PFSK-1 (cell line): Measurements from ENCODE around the gene ASF1A.

Source experiments
- FOXP2 ChIP-seq: optimal IDR thresholded peaks from 2 replicates; pipeline ENCODE3; 2011; ENCODE audit warnings: borderline replicate concordance, control low read depth, inconsistent platforms; ENCODE audit not compliant: insufficient read depth; ENCODE audit errors: extremely low read length, extremely low read depth
- POLR2AphosphoS5 ChIP-seq: IDR thresholded peaks from 2 replicates; pipeline ENCODE4 v1.6.1; 2012; ENCODE audit warnings: low read depth, mild to moderate bottlenecking, control low read depth, low read length, moderate library complexity
- REST ChIP-seq, 2 experiments: IDR thresholded peaks; 2 replicates each; pipeline versions ENCODE4 v1.6.1 to v1.8.0; 2011 to 2012; ENCODE audit warnings: low read depth in 2 of 2, low read length in 2 of 2, control low read depth in 1 of 2, inconsistent platforms in 1 of 2, mild to moderate bottlenecking in 1 of 2, moderate library complexity in 1 of 2; ENCODE audit not compliant: insufficient read depth in 1 of 2
- SIN3A ChIP-seq: IDR thresholded peaks from 2 replicates; pipeline ENCODE4 v1.6.1; 2012; ENCODE audit warnings: mild to moderate bottlenecking, low read length, moderate library complexity, borderline replicate concordance; ENCODE audit not compliant: insufficient read depth
- TAF1 ChIP-seq: IDR thresholded peaks from 2 replicates; pipeline ENCODE4 v1.6.1; 2012; ENCODE audit warnings: low read length, control low read depth, borderline replicate concordance; ENCODE audit not compliant: insufficient read depth

DNA sequence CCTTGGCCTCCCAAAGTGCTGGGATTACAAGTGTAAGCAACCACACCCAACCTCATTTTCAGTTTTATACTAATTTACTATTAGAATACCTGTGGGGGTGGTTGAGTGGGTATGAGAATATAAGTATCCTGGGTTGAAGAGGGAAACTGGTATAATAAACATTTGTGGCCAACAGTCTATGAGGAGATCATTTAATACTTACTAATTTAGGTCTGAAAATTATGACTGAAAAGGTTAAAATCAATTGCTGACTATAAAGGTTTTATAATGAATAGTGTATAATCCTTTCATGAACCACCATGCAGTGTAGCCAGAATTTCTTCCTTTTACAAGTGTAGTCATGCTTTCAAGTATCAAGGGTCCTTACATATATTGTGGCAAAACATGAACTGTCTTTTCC is 11.1 kb downstream of the ASF1A start:
- TF ChIP-seq POLR2AphosphoS5: no peak
- no peak for TF ChIP-seq SIN3A
- TF ChIP-seq TAF1: no peak
- TF ChIP-seq REST (IDR thresholded peaks at IDR 0.05; ENCODE audit: insufficient read depth in 1 of 2, low read depth in 2 of 2, low read length in 2 of 2): no peak
- no peak for TF ChIP-seq FOXP2
